GM19455 (cell line): ENCODE data around the gene LDLR.
"Not testable (repeated sequence)": the region's sequence is repeated elsewhere in the genome, so short reads cannot be mapped to it uniquely, and the experiment has no call there.

Source experiments
- ATAC-seq: cut with Tn5 transposase; IDR thresholded peaks from one replicate; pipeline ENCODE4 v1.9.1; 2021; ENCODE audit not compliant: unreplicated experiment

The LDLR gene

DNA sequence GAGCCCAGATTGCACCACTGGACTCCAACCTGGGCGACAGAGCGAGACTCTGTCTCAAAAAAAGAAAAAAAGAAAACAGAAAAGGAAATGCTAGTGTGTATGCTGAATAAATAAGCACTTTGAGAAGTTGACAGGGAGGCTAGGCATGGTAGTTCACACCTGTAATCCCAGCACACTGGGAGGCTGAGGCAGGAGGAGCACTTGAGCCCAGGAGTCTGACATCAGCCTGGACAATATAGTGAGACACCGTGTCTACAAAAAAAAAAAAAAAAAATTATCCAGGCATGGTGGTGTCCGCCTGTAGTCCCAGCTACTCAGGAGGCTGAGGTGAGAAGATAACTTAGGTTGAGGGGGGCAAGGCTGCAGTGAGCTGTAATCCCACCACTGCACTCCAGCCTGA is 19.1 kb upstream of the LDLR start:
- no peak for ATAC-seq

GRCh38 chr19:11073568-11073967 is 15.7 kb upstream of the LDLR start:
- ATAC-seq: no peak

DNA sequence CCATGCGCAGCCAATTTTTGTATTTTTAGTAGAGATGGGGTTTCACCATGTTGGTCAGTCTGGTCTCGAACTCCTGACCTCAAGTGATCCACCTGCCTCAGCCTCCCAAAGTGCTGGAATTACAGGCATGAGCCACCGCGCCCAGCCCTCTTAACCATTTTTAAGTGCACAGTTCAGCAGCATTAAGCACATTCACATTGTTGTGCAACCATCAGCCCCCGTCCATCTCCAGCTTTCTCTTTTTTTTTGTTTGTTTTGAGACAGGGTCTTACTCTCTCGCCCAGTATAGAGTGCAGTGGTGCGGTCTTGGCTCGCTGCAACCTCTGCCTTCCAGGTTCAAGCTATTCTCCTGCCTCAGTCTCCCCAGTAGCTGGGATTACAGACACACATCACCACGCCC is 12.5 kb upstream of the LDLR start:
- not testable (repeated sequence) for ATAC-seq

DNA sequence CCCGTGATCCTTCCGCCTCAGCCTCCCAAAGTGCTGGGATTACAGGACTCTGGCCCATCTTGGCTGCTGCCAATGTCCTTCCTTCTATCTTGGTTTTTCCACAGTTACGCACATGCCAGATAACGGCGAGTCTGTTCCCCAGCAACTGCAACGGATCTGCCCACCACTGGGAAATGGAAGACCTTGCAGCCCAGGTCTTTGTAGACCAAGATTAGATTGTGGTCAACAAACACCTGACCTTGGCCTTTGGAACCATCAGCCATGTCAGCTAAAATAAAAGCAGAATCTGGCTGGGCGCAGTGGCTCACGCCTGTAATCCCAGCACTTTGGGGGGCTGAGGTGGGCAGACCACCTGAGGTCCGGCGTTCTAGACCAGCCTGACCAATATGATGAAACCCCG is 10.4 kb upstream of the LDLR start:
- no peak for ATAC-seq

DNA sequence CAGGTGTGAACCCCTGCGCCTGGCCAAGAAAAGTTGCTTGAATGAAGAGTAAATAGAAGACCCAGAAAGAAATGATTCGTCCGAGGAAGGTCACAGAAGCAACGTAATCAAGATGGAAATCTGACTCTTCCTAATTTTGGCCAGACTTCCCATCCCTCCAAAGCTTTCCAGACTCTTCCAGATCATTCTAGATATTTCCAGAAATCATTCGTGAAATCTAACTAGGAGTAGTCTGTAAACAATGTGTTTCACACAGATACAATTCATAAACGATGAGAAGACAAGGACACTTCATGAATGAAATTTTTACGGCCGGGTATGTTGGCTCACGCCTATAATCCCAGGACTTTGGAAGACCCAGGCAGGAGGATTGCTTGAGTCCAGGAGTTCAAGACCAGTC is 9.3 kb upstream of the LDLR start:
- no peak for ATAC-seq

- ATAC-seq: no peak
These were observed 1.3 kb upstream of the LDLR start for GRCh38 chr19:11087870-11088505.

DNA sequence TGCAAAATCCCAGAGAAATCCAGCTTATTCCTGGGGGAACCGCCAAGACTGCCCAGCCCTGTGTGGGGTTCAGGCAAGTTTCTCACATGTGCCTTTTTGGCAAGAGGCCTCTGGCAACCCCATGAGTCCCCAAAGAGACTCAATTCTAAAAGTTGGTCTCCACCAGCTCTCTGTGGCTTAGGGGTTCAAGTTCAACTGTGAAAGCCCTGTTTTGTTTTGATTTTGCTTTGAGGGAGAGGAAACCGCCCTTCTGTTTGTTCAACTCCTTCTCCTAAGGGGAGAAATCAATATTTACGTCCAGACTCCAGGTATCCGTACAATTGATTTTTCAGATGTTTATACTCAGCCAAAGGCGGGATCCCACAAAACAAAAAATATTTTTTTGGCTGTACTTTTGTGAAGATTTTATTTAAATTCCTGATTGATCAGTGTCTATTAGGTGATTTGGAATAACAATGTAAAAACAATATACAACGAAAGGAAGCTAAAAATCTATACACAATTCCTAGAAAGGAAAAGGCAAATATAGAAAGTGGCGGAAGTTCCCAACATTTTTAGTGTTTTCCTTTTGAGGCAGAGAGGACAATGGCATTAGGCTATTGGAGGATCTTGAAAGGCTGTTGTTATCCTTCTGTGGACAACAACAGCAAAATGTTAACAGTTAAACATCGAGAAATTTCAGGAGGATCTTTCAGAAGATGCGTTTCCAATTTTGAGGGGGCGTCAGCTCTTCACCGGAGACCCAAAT is 583 bp upstream of the LDLR start:
- ATAC-seq: no peak

DNA sequence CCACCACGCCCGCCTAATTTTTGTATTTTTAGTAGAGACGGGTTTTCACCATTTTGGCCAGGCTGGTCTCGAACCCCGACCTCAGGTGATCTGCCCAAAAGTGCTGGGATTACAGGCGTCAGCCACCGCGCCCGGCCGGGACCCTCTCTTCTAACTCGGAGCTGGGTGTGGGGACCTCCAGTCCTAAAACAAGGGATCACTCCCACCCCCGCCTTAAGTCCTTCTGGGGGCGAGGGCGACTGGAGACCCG is 676 bp downstream of the LDLR start:
- peak; percentile 13 for ATAC-seq

- ATAC-seq: peak; percentile 73
These were observed 1.2 kb downstream of the LDLR start for GRCh38 chr19:11090264-11090996.

GRCh38 chr19:11090997-11091702 is 1.9 kb downstream of the LDLR start:
- ATAC-seq: no peak

GRCh38 chr19:11091703-11092153 is 2.5 kb downstream of the LDLR start:
- no peak for ATAC-seq

GRCh38 chr19:11092181-11092538 is 2.9 kb downstream of the LDLR start:
- ATAC-seq: no peak

DNA sequence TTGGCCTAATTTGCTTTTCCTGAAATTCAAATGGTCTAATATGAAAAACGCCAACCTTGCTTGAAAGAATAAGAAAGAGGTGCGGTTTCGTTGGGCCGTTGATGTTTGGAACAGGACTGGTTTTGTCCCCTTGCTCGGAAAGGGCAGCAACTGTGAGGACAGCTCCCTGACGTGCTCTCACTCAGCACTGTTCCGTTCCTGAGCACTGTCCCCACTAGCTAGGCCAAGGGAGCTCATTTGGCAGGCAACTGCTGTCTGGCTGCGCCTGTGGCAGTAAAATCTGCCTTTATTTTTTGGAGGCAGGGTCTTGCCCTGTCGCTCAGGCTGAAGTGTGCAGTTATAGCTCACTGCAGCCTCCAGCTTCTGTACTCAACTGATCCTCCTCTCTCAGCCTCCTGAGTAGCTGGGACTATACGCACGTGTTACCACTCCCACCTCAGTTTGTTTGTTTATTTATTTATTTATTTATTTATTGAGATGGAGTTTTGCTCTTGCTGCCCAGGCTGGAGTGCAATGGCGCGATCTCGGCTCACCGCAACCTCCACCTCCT is 4.5 kb downstream of the LDLR start:
- ATAC-seq: no peak

DNA sequence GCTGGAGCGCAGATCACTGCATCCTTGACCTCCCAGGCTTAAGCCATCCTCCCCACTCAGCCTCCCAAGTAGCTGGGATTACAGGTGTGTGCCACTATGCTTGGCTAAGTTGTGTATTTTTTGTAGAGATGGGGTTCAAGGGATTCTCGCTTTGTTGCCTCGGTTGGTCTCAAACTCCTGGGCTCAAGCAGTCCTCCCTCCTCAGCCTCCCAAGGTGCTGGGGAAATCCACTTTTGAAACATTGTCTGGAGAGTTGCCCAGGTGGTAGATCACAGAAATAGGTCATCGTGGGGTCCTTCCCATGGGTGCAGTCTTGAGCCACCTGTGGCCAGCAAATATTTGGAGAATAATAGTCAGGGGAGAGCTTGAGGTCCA is 5.2 kb downstream of the LDLR start:
- no peak for ATAC-seq

DNA sequence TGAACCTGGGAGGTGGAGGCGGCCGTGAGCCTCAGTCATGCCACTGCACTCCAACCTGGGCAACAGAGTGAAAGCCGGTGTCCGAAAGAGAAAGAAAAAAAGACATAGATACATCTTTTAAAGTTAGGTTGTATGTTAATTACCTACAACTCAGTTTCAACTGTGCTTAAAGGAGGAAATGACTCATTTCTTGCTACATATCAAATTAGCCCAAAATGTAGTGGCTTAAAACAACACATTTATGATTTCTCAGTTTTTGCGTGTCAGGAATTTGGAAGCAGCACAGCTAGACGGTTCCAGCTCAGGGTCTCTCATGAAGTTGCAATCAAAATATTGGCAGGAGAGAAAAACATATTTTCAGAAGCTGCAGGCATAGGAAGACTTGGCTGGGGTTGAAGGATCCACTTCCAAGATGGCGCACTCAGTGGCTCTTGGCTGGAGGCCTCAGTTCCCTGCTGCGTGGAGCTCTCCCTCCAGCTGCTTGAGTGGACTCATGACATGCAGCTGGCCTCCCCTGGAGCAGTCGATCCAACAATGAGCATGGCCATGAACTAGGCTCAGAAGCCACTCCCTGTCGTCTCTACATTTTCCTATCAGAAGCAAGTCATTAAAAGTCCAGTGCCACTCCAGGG is 7.1 kb downstream of the LDLR start:
- ATAC-seq: peak; percentile 63

GRCh38 chr19:11097367-11097766 is 8.1 kb downstream of the LDLR start:
- ATAC-seq: not testable (repeated sequence)

- no peak for ATAC-seq
These were observed 9.1 kb downstream of the LDLR start for GRCh38 chr19:11098327-11098726.

DNA sequence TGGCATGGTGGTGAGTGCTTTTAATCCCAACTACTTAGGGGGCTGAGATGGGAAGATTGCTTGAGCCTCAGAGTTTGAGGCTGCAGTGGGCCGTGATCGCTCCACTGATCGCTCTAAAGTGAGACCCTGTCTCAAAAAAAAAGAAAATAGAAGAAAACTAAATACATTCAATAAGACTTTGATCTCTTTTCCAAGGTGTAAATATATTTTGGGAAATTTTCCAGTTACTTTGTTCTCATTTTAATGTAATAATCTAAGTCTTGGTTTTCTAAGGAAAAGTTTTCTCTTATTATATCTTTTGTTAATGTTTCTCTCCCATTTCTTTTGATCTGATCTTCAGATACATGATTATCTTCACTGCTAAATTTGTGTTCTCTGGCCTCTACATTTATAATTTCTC is 9.6 kb downstream of the LDLR start:
- ATAC-seq: no peak

- ATAC-seq: no peak
These were observed 10.8 kb downstream of the LDLR start for GRCh38 chr19:11100049-11100448.

DNA sequence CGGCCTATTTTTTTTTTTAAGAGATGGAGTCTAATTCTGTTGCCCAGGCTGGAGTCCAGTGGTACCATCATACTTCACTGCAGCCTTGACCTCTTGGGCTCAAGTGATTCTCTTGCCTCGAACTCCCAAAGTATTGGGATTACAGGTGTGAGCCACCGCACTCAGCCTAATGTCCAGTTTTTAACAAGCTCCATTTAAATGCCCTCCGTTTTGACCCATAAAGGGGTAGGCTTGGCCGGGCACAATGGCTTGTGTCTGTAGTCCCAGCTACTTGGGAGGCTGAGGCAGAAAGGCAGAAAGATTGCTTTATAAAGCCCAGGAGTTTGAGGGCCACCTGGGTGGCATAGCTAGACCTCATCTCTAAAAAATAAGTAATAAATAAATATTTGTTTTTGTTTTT is 11.8 kb downstream of the LDLR start:
- ATAC-seq: no peak

DNA sequence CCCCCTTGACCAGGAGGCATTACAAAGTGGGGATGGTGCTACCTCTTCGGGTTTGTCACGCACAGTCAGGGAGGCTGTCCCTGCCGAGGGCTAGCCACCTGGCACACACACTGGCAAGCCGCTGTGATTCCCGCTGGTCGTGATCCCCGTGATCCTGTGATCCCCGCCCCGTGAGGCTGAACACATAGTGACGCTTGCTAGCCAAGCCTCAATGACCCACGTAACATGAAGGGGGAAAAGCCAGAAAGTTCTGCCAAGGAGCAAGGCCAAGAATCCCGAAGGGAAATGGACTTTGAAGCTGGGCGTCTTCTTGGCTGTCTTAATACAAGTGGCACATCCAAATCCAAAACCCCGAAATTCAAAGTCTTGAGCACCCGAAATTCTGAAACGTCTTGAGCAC is 13.7 kb downstream of the LDLR start:
- ATAC-seq: no peak
